ENCODE data around the gene RBMS3.

- no peak for TF ChIP-seq SMAD3 (CRISPR knock-in tag; IDR thresholded peaks at IDR 0.05; ENCODE audit: borderline replicate concordance)
- no peak for TF ChIP-seq PRDM15 (CRISPR knock-in tag; IDR thresholded peaks at IDR 0.05)
- no peak for TF ChIP-seq NR2C2 (CRISPR knock-in tag; IDR thresholded peaks at IDR 0.05)
- TF ChIP-seq CTCF (IDR thresholded peaks at IDR 0.05) = no peak
- TF ChIP-seq IRF1 (CRISPR knock-in tag; IDR thresholded peaks at IDR 0.05) = no peak
- TF ChIP-seq ZNF263 (CRISPR knock-in tag; IDR thresholded peaks at IDR 0.05; ENCODE audit: low read depth) = no peak
- TF ChIP-seq ATF2 (CRISPR knock-in tag; IDR thresholded peaks at IDR 0.05; ENCODE audit: borderline replicate concordance, low read depth) = no peak
- no peak for TF ChIP-seq ATF3 (CRISPR knock-in tag; conservative IDR thresholded peaks at IDR 0.05)
- no peak for TF ChIP-seq ZNF281 (CRISPR knock-in tag; IDR thresholded peaks at IDR 0.05)
- no peak for TF ChIP-seq ZNF317 (CRISPR knock-in tag; IDR thresholded peaks at IDR 0.05; ENCODE audit: borderline replicate concordance, low read depth)
- TF ChIP-seq ESRRA (CRISPR knock-in tag; IDR thresholded peaks at IDR 0.05; ENCODE audit: borderline replicate concordance) = no peak
These were observed 232.4 kb downstream of the RBMS3 start for GRCh38 chr3:29513236-29513635.

Measured in WTC11 (cell line).